ENCODE data around the gene RFX5.
"Not testable (repeated sequence)": the region's sequence is repeated elsewhere in the genome, so short reads cannot be mapped to it uniquely, and the experiment has no call there.

The RFX5 gene

DNA sequence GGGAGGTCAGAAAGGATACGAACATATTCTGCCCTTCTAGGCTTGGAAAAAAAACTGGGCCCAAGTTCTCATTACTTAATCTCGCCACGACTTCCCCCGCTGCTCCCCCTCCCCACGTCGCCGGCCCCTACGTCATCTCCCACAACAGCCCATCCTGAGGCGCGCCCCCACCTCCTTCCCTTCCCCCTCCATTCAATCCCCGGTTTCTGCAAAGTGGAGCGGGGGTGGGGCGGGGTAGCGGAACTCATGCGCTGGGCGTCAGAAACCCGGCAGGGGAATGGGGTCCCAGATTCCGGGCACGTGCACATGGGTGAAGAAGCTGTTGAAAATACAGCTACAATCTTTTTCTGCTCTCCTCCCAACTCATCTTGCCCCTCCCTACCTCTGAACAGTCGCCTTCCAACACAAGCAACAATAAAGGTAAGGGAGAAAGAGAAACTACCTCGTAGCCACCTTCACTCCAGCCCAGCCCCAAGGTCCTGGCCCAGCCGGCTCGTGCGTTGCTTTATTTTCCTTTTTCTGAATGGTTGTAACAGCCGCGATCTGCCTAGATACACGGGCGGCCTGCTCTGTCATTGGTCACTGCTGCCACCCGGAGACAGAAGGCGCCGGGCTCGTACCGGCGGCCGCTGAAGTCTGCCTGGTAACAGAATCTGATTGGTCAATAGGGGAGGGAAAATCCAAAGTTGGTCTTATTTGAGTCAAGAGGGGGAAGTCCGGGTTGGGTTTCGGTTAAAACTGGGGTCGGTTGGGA lies at the start of gene RFX5:
Gene RFX5, minus strand, starts transcription at position 484 of the 754 bp plus-strand sequence. CDS start 932 bp downstream, outside the sequence.
- DNase-seq (ENCODE audit: low spot score) = peak; percentile 98

- DNase-seq (ENCODE audit: low spot score) = not testable (repeated sequence)
Measured at GRCh38 chr1:151396265-151396664, 49.2 kb upstream of the RFX5 start.

DNA sequence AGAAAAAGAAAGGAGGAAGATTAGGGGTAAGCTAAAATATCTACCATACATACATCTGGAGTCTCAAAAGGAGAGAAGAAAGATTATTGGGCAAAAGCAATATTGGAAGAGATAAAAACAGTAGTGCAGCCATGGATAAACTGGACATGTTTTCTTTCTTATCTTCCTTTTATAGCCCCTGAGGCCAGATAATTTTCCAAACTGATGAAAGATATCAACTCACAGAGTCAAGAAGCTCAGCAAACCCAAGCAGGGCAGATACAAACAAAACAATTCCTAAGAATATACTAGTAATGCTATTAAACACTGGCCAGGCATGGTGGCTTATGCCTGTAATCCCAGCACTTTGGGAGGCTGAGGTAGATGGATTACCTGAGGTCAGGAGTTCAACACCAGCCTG lies 46.5 kb upstream of the RFX5 start:
- DNase-seq (ENCODE audit: low spot score) = no peak

- DNase-seq (ENCODE audit: low spot score) = no peak
Measured at GRCh38 chr1:151391079-151391563, 44.1 kb upstream of the RFX5 start.

DNA sequence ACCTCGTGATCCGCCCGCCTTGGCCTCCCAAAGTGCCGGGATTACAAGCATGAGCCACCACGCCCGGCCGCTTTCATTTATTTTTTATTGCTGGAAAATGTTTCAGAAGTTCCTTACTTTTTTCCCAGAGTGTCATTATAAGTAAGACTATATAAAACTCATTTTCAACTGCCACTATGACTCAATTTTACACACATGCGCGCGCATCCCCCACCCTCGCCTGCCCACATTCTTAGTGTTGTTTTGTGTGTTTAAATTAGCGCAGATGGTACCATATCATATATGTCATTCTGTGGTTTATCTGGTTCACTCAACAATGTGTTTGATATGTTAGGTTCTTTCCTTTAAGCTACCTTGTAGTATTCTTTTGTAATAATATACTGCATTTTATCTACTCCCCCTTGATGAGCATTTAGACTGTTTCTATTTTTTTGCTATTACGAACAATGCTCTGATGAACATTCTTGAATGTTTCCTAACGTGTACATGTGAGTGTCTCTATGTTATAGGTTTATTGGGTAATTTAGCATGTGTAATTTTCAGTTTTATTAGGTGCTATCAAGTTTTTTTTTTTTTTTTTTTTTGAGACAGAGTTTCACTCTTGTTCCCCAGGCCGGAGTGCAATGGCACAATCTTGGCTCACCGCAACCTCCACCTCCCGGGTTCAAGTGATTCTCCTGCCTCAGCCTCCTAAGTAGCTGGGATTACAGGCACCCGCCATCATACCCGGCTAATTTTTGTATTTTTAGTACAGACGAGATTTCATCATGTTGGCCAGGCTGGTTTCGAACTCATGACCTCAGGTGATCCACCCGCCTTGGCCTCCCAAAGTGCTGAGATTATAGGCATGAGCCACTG lies 43.4 kb upstream of the RFX5 start:
- not testable (repeated sequence) for DNase-seq (ENCODE audit: low spot score)

GRCh38 chr1:151386002-151386401 lies 39.0 kb upstream of the RFX5 start:
- DNase-seq (ENCODE audit: low spot score) = no peak

GRCh38 chr1:151384584-151384983 lies 37.5 kb upstream of the RFX5 start:
- DNase-seq (ENCODE audit: low spot score) = no peak

DNA sequence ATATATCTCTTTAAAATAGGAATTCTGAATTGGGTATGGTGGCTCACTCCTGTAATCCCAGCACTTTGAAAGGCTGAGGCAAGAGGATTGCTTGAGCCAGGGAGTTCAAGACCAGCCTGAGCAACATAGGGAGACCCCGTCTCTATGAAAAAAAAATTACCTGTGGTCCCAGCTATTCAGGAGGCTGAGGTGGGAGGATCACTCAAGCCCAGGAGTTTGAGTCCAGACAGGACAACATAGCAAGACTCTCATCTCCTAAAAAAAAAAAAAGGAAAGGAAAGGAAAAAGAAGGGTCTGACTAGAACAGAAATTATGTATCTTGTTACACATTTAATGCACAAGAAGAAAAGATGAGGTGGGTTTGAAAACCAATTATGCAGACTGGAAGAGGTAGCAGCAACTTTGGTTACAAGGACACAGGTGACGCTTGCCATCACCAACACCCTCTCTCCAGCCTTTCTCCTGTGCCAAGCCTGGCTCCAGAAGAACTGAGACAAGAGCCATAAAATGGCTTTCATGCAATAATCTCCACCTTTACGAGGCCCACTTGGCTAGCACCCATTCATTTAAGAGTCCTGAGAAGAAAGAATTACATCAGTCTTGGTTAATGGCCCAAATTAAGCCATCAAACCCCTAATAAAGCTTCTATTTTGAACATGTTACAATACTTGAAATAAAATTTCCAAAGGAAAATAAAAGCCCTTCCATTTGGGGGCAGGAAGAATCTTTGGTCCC lies 30.3 kb upstream of the RFX5 start:
- no peak for DNase-seq (ENCODE audit: low spot score)

- no peak for DNase-seq (ENCODE audit: low spot score)
Measured at GRCh38 chr1:151373196-151373595, 26.1 kb upstream of the RFX5 start.

DNA sequence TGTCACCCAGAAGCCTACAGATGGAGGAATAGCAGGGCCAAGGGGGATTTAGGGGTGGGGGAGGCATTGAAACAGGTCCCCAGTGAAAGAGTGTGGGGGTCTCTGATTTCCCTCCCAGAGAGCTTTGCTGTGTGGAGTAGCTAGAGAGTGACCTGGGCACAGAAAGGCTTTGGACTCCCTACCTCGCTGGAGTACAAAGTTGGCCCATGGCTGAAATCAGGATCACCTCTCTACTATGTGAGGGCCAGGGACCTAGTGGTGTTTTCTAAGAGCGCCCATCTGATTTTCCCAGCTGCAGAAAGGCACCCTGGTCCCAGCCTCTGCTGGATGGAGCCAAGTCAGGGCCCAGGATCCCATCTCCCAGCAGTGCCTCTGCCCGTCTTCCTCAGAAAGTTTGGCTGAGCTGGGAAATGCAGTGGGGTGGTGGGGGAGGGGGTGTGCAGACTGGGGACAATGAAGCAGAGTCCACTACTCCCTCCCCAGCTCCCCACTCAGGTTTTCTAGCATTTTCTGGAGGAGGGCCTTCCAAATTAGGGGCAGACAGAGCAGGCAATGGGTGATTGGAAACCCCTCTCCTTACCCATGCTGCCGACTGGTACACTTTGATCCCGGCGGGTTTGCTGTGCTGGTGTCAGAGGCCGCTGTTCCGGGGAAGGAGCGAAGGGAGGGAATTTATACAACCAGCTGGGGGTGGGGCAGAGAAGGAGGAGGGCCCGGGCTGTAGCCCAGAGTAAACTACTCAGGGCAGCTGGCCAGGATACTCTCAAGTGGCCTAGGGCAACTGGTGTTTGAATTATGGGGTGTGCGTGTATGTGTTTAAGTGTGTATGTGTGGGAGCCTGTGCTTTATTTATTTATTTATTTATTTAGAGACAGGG lies 25.2 kb upstream of the RFX5 start, which contains the start of gene SELENBP1:
Gene SELENBP1, minus strand, starts transcription at position 648 of the 877 bp plus-strand sequence. Its CDS starts 64 bp downstream, at position 584.
- DNase-seq (ENCODE audit: low spot score) = no peak

DNA sequence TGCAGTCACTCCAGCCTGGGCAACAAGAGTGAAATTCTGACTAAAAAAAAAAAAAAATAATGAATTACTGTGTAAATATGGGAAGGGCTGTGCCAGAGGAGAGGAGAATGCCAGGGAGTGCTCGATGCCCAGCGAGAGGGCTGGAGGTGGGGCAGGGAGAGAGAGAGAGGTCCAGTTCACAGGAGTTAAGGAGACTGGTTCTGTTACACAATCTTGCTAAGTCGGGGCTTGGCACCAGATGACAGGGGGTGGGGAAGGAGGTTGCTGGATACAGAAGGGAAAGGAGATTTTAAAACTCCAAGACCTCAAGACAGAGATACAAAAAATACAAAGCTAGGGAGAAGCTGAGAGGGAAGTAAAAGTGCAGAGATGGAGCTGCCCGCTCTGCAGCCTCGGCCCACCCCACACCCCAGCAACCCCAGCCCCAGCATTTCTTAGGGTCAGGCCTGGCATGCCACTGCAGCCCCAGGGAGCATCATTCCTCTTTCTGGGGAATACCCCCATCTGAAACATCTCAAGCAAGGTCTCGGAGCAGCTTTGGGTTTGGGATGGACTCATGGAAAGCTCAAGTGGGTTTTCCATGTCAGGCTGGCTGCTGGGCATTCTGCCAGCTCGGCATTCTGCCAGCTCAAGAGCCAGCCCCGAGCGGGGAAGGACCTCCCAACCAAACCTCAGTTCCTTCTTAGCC lies 24.5 kb upstream of the RFX5 start:
- DNase-seq (ENCODE audit: low spot score) = no peak

GRCh38 chr1:151370211-151370911 lies 23.3 kb upstream of the RFX5 start:
- DNase-seq (ENCODE audit: low spot score) = no peak

- no peak for DNase-seq (ENCODE audit: low spot score)
Measured at GRCh38 chr1:151369621-151370048, 22.6 kb upstream of the RFX5 start.

DNA sequence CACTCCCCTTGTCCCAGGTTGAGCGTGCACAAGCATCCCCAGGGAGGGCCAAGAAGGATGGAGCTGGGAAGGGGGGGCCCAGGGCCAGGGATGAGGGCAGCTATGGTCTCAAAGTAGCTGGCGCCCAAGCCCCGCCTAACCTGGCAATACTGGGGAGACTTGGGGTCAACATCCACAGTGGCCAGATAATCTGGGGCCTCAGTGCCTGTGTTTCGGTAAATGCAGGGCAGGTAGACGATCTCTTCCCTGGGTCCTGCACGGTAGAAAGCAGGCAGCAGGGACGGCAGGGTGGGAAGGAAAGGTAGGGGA lies 22.2 kb upstream of the RFX5 start:
- no peak for DNase-seq (ENCODE audit: low spot score)

GRCh38 chr1:151368393-151369301 lies 21.6 kb upstream of the RFX5 start:
- DNase-seq (ENCODE audit: low spot score) = no peak

- DNase-seq (ENCODE audit: low spot score) = no peak
Measured at GRCh38 chr1:151367658-151368392, 20.8 kb upstream of the RFX5 start.

- DNase-seq (ENCODE audit: low spot score) = no peak
Measured at GRCh38 chr1:151364996-151365395, 17.9 kb upstream of the RFX5 start.

Data from D341Med (cell line).